ENCODE measurements around the gene B3GAT3.

B3GAT3 gene

GRCh38 chr11:62612366-62613290, 9.2 kb downstream of the B3GAT3 start, which contains the start of the genes EML3 and ROM1 (continued):
- TF ChIP-seq, protein P1, sequence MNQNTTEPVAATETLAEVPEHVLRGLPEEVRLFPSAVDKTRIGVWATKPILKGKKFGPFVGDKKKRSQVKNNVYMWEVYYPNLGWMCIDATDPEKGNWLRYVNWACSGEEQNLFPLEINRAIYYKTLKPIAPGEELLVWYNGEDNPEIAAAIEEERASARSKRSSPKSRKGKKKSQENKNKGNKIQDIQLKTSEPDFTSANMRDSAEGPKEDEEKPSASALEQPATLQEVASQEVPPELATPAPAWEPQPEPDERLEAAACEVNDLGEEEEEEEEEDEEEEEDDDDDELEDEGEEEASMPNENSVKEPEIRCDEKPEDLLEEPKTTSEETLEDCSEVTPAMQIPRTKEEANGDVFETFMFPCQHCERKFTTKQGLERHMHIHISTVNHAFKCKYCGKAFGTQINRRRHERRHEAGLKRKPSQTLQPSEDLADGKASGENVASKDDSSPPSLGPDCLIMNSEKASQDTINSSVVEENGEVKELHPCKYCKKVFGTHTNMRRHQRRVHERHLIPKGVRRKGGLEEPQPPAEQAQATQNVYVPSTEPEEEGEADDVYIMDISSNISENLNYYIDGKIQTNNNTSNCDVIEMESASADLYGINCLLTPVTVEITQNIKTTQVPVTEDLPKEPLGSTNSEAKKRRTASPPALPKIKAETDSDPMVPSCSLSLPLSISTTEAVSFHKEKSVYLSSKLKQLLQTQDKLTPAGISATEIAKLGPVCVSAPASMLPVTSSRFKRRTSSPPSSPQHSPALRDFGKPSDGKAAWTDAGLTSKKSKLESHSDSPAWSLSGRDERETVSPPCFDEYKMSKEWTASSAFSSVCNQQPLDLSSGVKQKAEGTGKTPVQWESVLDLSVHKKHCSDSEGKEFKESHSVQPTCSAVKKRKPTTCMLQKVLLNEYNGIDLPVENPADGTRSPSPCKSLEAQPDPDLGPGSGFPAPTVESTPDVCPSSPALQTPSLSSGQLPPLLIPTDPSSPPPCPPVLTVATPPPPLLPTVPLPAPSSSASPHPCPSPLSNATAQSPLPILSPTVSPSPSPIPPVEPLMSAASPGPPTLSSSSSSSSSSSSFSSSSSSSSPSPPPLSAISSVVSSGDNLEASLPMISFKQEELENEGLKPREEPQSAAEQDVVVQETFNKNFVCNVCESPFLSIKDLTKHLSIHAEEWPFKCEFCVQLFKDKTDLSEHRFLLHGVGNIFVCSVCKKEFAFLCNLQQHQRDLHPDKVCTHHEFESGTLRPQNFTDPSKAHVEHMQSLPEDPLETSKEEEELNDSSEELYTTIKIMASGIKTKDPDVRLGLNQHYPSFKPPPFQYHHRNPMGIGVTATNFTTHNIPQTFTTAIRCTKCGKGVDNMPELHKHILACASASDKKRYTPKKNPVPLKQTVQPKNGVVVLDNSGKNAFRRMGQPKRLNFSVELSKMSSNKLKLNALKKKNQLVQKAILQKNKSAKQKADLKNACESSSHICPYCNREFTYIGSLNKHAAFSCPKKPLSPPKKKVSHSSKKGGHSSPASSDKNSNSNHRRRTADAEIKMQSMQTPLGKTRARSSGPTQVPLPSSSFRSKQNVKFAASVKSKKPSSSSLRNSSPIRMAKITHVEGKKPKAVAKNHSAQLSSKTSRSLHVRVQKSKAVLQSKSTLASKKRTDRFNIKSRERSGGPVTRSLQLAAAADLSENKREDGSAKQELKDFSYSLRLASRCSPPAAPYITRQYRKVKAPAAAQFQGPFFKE (tag by site-specific recombination; IDR thresholded peaks at IDR 0.05; ENCODE audit: borderline replicate concordance): no peak
- TF ChIP-seq ZNF114 (tag by site-specific recombination; IDR thresholded peaks at IDR 0.05) (no peak), ZBTB20 (tag by site-specific recombination; IDR thresholded peaks at IDR 0.05) (peak; percentile 10; the same call in 1 of the 2 replicates), ZNF354C (tag by site-specific recombination; IDR thresholded peaks at IDR 0.05; ENCODE audit: borderline replicate concordance, low read depth) (no peak), SP2 (tag by site-specific recombination; IDR thresholded peaks at IDR 0.05) (peak; percentile 82), ZSCAN30 (tag by site-specific recombination; IDR thresholded peaks at IDR 0.05) (peak; percentile 43; the same call in 1 of the 2 replicates), KLF9 (tag by site-specific recombination; IDR thresholded peaks at IDR 0.05; ENCODE audit: low read depth) (peak; percentile 63; the same call in 1 of the 2 replicates), ZBTB7A (tag by site-specific recombination; IDR thresholded peaks at IDR 0.05; ENCODE audit: low read depth) (no peak), ZSCAN18 (tag by site-specific recombination; IDR thresholded peaks at IDR 0.05) (no peak), ZNF626 (tag by site-specific recombination; IDR thresholded peaks at IDR 0.05) (no peak), ZIC2 (tag by site-specific recombination; IDR thresholded peaks at IDR 0.05) (no peak), GLIS1 (tag by site-specific recombination; IDR thresholded peaks at IDR 0.05) (peak; percentile 64; the same call in 1 of the 2 replicates), ZNF274 (IDR thresholded peaks at IDR 0.05; ENCODE audit: low read length) (no peak), ZNF274 (tag by site-specific recombination; IDR thresholded peaks at IDR 0.05; ENCODE audit: borderline replicate concordance) (no peak), ZXDB (tag by site-specific recombination; IDR thresholded peaks at IDR 0.05) (peak; percentile 26; the same call in 1 of the 2 replicates), ZNF501 (tag by site-specific recombination; IDR thresholded peaks at IDR 0.05) (no peak), ZFHX2 (tag by site-specific recombination; conservative IDR thresholded peaks at IDR 0.05) (peak; percentile 8; the same call in 1 of the 2 replicates), IKZF3 (tag by site-specific recombination; IDR thresholded peaks at IDR 0.05) (peak; percentile 79), SCRT1 (tag by site-specific recombination; IDR thresholded peaks at IDR 0.05; ENCODE audit: borderline replicate concordance) (no peak), KLF8 (tag by site-specific recombination; IDR thresholded peaks at IDR 0.05) (peak; percentile 40; the same call in 1 of the 2 replicates), ZNF621 (tag by site-specific recombination; IDR thresholded peaks at IDR 0.05) (no peak), SP3 (tag by site-specific recombination; IDR thresholded peaks at IDR 0.05) (peak; percentile 79), ZFP41 (tag by site-specific recombination; IDR thresholded peaks at IDR 0.05; ENCODE audit: borderline replicate concordance) (no peak), ZNF707 (tag by site-specific recombination; IDR thresholded peaks at IDR 0.05) (no peak)
- TF ChIP-seq, protein P2, sequence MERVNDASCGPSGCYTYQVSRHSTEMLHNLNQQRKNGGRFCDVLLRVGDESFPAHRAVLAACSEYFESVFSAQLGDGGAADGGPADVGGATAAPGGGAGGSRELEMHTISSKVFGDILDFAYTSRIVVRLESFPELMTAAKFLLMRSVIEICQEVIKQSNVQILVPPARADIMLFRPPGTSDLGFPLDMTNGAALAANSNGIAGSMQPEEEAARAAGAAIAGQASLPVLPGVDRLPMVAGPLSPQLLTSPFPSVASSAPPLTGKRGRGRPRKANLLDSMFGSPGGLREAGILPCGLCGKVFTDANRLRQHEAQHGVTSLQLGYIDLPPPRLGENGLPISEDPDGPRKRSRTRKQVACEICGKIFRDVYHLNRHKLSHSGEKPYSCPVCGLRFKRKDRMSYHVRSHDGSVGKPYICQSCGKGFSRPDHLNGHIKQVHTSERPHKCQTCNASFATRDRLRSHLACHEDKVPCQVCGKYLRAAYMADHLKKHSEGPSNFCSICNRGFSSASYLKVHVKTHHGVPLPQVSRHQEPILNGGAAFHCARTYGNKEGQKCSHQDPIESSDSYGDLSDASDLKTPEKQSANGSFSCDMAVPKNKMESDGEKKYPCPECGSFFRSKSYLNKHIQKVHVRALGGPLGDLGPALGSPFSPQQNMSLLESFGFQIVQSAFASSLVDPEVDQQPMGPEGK (tag by site-specific recombination; IDR thresholded peaks at IDR 0.05): peak; percentile 79
- TF ChIP-seq, protein P3, sequence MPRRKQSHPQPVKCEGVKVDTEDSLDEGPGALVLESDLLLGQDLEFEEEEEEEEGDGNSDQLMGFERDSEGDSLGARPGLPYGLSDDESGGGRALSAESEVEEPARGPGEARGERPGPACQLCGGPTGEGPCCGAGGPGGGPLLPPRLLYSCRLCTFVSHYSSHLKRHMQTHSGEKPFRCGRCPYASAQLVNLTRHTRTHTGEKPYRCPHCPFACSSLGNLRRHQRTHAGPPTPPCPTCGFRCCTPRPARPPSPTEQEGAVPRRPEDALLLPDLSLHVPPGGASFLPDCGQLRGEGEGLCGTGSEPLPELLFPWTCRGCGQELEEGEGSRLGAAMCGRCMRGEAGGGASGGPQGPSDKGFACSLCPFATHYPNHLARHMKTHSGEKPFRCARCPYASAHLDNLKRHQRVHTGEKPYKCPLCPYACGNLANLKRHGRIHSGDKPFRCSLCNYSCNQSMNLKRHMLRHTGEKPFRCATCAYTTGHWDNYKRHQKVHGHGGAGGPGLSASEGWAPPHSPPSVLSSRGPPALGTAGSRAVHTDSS (tag by site-specific recombination; IDR thresholded peaks at IDR 0.05): 0 out of 2 replicates have a peak, but pooled peaks have one; percentile 35
- TF ChIP-seq, protein P4, sequence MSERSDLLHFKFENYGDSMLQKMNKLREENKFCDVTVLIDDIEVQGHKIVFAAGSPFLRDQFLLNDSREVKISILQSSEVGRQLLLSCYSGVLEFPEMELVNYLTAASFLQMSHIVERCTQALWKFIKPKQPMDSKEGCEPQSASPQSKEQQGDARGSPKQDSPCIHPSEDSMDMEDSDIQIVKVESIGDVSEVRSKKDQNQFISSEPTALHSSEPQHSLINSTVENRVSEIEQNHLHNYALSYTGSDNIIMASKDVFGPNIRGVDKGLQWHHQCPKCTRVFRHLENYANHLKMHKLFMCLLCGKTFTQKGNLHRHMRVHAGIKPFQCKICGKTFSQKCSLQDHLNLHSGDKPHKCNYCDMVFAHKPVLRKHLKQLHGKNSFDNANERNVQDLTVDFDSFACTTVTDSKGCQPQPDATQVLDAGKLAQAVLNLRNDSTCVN (tag by site-specific recombination; optimal IDR thresholded peaks at IDR 0.05): peak; percentile 39
